GM13976 (cell line): ENCODE measurements around the gene ZFX.
"Not testable (repeated sequence)": the region's sequence is repeated elsewhere in the genome, so short reads cannot be mapped to it uniquely, and the experiment has no call there.

Source experiments
- DNase-seq: peaks from one replicate; pipeline ENCODE4 v3.0.0; 2012; ENCODE audit warnings: low spot score
- CTCF ChIP-seq: IDR thresholded peaks from 2 replicates; pipeline ENCODE4 v1.5.1; 2012; ENCODE audit warnings: borderline replicate concordance, mild to moderate bottlenecking; ENCODE audit not compliant: insufficient read depth; ENCODE audit errors: extremely low read depth, missing control alignments, control extremely low read depth
- in situ Hi-C: fragments of 300-500 bp; cut with MboI; formaldehyde crosslinking; loops from one replicate; pipeline ENCODE4 v1.12.0; 2022; ENCODE audit warnings: low sequenced_read_pairs, mixed read lengths, inconsistent platforms; ENCODE audit not compliant: unreplicated experiment

Gene ZFX

GRCh38 chrX:24150898-24151297, 1.4 kb downstream of the ZFX start:
- no peak for TF ChIP-seq CTCF
- DNase-seq: no peak
- in situ Hi-C loops: no loop called here

- TF ChIP-seq CTCF: no peak
- in situ Hi-C loops: no loop called here
- DNase-seq: no peak
Observed at GRCh38 chrX:24151513-24151912, 2.0 kb downstream of the ZFX start.

- in situ Hi-C loops: no loop called here
- no peak for DNase-seq
- no peak for TF ChIP-seq CTCF
Observed at GRCh38 chrX:24153178-24153795, 3.8 kb downstream of the ZFX start.

GRCh38 chrX:24153796-24154189, 4.3 kb downstream of the ZFX start:
- in situ Hi-C loops: no loop called here

GRCh38 chrX:24154490-24155034, 5.0 kb downstream of the ZFX start:
- in situ Hi-C loops: no loop called here
- no peak for DNase-seq
- no peak for TF ChIP-seq CTCF

More at GRCh38 chrX:24153796-24154189, 4.3 kb downstream of the ZFX start:
- no peak for DNase-seq
- no peak for TF ChIP-seq CTCF

GRCh38 chrX:24155747-24156146, 6.2 kb downstream of the ZFX start:
- in situ Hi-C loops, DNase-seq: not testable (repeated sequence)

- no peak for TF ChIP-seq CTCF
- in situ Hi-C loops: no loop called here
Observed at GRCh38 chrX:24156177-24156576, 6.6 kb downstream of the ZFX start.

More at GRCh38 chrX:24156177-24156576, 6.6 kb downstream of the ZFX start:
- DNase-seq: no peak
